ENCODE results near the gene FGFR4.

FGFR4 gene

DNA sequence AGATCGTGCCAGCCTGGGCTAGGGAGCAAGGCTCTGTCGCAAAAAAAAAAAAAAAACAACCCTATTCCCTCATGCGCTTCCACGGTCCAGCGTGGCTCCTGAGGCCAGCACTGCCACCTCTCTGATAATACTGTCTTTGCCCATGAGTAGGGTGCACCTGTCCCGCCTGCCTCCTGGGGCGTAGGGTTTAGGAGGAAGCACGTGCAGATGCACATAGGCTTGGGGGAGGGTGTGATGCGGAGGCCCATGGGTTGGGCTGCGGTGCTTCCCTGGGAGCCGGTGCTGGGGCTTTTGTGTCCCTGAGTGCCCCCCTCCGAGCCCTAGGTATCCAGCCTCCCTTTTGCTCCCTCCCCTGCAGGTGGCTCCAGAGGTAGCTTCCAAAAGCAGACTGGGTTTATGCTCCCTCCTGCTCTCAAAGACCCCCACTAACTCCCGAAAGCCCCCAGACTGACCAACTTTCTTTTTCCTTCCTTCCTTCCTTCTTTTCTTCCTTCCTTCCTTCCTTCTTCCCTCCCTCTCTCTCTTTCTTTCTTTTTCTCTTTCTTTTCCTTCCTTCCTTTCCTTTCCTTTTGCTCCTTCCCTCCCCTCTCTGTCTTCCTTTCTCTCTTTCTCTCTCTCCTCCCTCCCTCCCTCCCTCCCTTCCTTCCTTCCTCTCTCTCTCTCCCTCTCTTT is 12.8 kb downstream of the FGFR4 start:
- DNase-seq (ENCODE audit: low read depth in 2 of 2, low spot score in 1 of 2), result no peak

DNA sequence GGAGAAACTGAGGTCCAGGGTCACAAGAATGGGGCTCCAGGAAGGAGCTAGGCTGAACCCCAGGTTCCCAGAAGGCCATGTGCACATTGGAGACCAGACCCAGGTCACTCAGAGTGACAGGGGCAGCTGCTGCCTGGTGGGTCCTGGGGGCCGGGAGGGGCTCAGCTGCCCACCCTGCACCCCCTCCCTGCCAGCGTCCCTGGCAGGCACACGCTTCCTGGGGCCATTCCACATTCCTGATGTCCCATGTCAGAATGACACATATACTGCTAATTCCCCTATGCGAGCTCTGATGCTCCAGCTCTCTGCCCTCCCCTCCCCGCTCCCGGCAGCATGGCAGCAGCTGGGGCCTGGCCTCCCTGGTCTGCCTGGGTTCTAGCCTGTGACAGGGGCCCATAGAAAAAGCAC is 14.0 kb downstream of the FGFR4 start:
- no peak for DNase-seq (ENCODE audit: low read depth in 2 of 2, low spot score in 1 of 2)

DNA sequence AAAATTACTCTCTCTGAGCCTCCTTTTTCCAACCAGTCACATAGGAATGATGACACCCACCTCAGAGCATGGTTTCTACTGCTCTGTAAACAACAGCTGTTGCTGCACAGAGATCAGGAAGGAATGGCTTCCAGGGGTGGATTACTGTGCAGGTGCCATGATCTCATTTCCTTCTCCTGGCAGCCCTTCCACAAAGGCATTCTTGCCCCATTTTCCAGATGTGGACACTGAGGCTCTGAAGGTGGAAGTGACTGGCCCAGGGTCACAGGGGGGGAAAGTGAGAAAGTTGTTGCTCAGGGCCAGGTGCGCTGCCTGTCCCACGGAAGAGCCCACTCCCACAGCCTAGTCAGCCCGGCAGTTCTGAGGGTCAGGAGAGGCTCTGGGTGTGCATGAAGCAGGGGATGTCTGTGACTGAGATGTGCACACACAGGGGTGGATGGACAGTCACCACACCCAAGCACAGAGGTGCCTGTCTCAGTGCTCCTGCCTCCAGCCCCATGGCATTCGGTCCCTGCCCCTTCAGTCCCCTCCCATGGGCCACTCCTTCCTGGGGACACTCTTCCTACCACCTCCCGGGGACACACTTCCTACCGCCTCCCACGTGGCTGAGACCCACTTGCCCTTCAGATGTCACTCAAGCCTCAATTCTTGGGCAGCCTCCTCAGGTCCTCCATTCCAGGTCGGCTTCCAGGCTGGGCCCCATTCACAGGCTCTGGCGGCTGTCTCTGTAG is 17.0 kb downstream of the FGFR4 start:
- no peak for DNase-seq (ENCODE audit: low read depth in 2 of 2, low spot score in 1 of 2)

DNA sequence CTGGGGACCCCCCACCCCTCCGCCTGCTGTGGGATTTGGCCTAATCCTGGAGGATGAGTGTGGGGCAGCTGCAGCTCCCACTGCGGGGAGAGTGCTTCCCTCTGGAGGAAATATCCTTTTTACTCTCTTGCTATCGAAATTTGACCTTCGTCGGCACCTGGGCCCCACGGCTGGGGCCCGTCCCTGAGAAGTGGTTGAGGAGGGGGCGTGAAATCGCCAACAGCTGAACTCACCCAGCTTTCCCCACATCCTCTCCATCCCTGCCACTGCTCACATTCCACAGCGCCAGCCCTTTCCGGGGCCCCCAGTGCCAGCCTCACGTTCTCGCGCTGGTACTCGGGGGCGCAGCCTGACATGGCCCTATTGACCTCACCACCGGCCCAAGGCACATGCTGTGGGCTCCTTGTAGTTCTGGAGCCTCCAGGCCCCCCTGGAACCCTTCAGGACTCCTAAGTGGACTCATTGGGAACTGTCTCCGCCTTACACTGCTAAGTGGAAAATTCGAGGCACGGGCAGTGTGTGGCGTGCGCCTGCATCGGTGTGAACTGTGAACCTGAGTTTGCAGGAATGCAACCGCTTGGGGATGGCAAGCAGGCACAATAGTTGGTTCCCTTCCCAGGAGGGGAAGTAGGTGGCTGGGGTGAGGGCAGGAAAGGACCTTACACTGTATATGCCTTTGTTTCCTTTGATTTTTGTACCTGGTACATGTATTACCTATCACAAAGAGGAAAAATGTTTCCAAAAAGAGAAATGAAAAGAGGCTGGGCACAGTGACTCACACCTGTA is 19.2 kb downstream of the FGFR4 start:
- DNase-seq (ENCODE audit: low read depth in 2 of 2, low spot score in 1 of 2), result no peak

DNA sequence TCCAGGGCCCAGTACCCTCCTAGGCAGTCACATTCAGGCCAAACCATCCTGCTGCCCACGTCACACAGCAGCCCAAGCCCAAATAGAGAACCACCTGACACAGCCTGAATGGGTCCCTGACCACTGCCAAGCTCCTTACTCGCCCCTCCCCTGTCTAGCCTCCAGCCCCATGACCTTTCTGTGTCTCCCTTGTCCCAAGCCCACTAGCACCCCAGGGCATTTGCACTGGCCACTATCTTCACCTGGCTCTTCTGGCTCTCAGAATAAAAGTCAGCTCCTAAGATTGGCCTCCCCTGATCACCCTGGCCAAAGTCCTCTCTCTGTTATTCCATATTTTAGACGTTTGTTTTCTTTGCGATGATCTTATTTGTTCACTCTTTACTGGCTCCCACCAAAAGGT is 20.4 kb downstream of the FGFR4 start:
- DNase-seq (ENCODE audit: low read depth in 2 of 2, low spot score in 1 of 2), result no peak

DNA sequence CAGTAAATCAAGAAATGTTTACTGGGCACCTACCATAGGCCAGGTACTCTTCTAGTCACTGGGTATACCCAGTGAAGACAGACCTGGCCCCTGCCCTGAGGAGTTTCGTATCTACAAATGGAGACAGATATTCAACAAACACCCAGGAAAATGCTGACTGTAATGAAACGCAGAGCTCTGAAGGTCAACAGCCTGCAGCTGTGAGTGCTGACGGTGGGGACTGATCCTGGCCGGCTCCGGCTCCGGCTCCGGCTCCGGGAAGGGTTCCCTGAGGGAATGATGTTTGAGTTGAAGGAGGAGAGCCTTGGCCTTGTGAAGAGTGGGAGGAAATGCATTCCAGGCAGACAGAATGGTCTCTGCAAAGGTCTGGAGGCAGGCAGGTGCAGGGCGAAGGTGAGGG is 23.1 kb downstream of the FGFR4 start:
- DNase-seq (ENCODE audit: low read depth in 2 of 2, low spot score in 1 of 2), result no peak

DNA sequence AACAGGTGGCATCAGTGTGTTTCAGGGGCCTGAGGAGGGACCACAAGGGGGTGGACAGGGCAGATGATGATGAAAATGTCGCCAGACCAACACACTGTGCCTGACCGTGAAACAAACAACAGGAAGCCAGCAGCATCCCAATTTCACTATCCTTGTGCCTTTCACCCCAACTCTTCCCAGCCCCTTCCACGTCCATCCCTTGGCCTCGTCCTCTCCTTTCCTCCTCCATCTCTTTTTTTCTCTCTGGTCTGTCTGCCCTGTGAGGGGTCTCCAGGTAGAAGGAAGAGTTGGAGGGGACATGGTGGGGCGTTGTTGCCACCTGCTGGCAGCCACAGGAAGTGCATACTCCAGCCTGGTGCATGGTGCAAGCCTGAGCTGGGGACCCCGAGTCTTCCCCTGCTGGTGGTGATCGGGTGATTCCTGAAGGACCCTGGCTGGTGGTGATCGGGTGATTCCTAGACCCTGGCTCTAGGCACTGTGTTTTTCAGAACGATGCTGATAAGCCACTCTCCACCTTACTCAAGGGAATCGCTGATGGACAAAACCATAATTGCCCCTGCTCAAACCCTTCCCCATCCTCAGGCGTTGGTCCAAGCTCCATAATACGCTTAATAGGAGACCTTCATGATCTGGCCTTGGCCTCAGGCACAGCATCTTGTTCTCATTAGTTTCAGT is 25.1 kb downstream of the FGFR4 start:
- peak; percentile 29 to 31 for DNase-seq (ENCODE audit: low read depth in 2 of 2, low spot score in 1 of 2)

DNA sequence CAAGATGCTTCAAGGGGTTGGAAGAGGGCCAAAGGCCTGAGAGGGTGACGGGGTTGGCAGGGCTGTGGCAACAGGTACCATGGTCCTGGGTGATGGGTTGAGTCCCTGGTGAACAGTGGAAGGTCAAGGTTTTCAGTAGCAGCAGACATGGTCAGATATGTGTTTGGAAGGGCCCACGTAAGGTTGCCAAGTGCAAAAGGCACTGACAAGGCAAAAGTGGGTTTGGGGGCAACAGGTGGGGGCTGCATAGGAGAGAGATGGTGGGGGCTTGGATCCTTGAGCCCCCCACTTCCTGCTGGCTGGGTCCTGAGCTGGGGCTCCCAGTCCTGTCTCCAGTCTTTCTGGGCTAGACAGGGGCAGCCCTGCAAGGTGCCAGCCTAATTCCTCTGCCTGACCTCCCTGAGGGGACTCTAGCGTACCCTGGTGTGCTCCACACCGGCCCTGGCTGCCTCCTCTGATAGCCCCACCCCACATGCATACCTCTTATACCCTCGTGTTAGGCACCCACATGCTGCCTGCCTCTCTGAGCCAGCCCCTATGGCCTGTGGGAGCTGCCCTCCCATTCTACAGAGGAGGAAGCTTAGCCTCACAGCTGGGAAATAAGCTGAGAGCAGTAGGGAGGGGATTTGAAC is 26.0 kb downstream of the FGFR4 start:
- no peak for DNase-seq (ENCODE audit: low read depth in 2 of 2, low spot score in 1 of 2)

DNA sequence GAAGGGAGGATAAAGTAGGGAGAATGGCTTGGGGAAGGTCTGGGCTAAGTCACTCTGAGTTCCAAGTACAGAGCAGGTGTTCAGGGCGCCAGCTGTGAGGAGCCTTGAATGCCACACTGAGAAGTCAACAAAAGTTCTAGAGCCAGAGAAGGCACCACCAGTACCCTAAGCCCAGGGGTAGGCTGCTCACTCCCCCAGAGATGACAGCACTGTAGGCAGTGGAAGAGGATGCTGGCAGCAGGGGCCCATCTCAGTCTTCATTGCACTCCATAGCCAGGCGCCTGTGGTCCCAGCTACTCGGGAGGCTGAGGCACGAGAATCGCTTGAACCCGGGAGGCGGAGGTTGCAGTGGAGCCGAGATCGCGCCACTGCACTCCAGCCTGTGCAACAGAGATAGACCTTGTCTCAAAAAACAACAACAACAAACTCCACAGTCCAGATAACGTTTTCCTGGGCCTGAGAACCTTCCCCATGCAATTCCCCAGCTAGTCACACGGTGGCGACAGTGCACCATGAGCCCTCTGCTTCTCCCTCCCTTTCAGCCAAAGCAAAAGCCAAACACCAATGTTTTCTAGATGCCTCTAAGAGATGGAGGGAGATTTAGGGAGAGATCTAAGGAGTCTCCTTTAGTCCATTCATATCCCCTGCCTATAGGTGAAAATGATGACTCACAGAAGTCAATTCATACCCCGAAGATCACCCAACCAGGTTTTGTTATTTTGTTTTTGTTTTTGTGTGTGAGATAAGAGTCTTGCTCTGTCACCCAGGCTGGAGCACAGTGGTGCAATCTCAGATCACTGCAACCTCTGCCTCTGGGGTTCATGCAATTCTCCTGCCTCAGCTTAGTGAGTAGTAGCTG is 27.1 kb downstream of the FGFR4 start:
- DNase-seq (ENCODE audit: low read depth in 2 of 2, low spot score in 1 of 2), result peak; percentile 49 to 58

DNA sequence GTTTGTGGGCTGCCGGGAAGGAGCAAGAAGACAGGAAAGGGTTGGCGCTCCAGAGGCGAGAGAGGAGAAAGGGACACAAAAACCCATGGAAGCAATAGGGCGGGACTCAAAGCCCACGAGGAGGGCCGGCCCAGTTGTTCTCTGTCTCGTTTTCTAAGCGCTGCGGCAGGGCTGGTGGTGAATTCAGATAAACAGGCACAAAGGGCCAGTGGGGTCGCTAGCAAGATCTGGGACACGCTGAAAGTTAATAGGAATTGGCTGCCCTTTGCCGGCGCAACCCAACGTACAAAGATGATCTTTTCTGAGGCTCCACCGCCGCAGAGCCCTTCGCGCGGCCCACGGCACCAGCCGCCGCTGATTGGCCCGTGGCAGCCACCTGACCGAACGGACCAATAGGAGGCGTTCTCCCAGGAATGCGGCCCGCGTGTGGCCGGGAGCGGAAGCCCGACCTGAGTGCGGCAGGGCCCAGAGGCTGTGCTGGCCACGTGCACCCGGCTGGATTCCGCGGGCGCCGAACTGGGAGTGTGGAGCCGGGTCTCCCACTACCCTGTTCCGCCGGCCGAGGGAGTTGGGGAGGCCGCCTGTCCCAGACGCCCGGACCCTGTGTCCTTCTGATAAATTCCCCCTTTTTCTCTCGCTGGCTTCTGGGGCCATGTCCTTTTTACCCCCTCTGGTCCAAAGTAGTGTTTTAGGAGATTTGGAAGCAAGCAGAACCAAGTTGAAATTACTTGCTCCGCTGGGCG is 30.1 kb downstream of the FGFR4 start:
- DNase-seq (ENCODE audit: low read depth in 2 of 2, low spot score in 1 of 2), result peak; percentile 70 to 75

DNA sequence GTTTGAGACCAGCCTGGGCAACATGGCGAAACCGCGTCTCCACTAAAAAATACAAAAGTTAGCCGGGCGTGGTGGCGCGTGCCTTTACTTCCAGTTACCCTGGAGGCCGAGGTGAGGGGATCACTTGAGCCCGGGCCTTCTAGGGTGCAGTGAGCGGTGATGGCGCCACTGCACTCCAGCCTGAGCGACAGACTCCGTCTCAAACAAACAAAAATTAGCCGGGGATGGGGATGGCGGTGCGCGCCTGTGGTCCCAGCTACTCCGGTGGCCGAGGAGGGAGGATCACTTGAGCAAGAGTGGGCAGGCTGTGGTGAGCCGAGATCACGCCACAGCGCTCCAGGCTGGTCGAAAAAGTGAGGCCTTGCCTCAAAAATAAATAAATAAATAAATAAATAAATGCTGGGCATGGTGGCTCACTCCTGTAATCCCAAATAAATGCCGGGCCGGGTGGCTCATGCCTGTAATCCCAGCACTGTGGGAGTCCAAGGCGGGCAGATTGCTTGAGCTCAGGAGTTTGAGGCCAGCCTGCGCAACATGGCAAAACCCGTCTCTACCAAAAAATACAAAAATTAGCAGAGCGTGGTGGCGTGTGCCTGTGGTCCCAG is 30.8 kb downstream of the FGFR4 start:
- DNase-seq (ENCODE audit: low read depth in 2 of 2, low spot score in 1 of 2), result no peak

DNA sequence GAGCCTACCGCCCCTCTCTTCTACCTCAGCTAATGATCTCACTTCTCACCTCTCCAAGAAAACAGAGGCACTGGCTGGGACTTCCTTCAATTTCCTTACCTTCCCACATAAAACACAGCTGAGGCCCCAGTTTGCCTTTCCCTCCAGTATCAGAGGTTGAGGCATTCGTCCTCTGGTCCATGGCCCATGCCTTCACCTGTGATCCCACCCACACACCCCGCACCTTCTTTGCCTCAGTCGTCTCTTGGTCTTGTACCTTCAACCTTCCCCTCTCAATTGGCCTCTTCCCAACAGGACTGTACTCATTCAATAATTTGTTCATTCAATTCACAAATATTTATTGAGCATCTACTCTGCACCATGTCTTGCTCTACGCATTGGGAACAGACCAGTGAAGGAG is 35.9 kb downstream of the FGFR4 start:
- no peak for DNase-seq (ENCODE audit: low read depth in 2 of 2, low spot score in 1 of 2)

DNA sequence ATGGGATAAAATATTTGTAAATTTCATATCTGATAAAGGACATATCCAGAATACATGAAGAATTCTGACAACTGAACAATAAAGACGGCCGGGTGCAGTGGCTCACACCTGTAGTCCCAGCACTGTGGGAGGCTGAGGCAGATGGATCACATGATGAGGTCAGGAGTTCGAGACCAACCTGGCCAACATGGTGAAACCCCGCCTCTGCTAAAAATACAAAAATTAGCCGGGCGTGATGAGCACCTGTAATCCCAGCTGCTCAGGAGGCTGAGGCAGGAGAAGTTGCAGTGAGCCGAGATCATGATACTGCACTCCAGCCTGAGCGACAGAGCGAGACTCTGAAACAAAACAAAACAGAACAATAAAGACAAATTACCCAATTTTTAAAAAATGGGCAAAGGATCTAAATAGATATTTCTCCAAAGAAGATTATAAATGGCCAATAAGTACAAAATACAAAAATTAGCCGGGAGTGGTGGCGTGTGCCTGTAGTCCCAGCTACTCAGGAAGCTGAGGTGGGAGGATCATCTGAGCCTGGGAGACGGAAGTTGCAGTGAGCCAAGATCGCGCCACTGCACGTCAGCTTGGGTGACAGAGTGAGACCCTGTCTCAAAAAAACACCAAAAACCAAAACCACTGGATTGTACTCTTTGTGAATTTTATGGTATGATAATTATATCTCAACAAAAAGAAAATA is 37.2 kb downstream of the FGFR4 start:
- DNase-seq (ENCODE audit: low read depth in 2 of 2, low spot score in 1 of 2), result no peak

DNA sequence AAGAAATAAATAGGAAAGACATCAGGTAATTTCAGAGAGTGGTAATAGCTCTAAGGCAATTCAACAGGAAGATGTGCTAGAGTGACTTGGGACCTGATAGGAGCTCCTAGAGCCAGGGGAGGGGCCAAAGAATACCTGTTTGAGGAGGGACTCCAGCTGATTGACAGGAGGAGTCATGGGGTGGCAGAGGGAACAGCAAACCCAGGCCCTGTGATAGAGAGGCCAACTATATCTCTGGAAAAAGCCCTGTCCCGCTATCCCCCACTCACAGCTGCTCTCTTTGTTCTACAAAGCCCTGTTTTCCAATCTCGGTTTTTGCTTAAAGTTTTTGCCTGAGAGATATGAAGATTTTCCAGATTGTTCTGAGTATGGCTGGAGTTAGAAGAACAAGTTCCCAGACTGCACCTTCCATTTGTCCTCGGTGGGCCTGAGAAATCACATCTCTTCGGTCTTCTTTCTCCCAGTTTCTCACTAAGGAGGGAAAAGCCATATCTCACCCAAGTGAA is 37.8 kb downstream of the FGFR4 start:
- DNase-seq (ENCODE audit: low read depth in 2 of 2, low spot score in 1 of 2), result no peak

DNA sequence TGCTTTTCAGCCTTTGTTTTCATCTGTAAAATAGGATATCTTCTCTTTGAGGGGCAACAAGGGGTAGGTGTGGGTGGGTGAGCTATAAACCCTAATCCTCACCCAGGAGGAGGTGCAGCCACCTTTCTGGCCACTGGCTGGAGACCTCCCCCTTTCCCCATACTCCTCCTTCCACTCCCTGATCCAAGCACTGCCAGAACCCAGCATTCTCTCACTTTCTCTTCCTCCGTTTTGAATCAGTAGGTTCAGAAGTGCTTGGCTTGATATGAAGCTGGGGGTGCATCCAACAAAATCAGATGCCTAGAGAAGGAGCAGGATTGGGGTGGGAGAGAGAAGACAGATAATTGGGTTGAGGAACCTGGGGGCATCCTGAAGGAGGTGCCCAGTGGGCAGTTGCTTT is 40.1 kb downstream of the FGFR4 start:
- DNase-seq (ENCODE audit: low read depth in 2 of 2, low spot score in 1 of 2), result no peak

DNA sequence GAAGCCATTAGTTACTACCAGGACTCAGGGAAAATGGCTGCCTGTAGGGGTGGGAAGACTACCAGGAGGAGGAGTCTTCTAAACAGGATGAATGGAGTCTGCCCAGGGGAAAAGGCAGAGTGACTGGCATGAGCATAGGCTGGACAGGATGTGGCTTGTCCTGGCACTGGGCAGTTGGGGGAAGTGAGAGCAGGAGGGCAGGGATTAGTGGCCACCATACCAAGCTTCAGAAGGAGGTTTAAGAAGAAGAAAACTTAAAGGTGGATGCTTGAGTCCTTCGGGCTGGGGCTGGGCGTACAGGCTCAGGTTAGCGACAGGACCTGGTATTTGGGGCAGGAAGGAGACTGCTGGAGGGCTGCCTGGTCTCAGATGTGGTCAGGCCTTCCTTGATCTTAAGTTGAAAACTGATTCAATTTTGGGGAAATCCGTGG is 41.9 kb downstream of the FGFR4 start:
- DNase-seq (ENCODE audit: low read depth in 2 of 2, low spot score in 1 of 2), result no peak

DNA sequence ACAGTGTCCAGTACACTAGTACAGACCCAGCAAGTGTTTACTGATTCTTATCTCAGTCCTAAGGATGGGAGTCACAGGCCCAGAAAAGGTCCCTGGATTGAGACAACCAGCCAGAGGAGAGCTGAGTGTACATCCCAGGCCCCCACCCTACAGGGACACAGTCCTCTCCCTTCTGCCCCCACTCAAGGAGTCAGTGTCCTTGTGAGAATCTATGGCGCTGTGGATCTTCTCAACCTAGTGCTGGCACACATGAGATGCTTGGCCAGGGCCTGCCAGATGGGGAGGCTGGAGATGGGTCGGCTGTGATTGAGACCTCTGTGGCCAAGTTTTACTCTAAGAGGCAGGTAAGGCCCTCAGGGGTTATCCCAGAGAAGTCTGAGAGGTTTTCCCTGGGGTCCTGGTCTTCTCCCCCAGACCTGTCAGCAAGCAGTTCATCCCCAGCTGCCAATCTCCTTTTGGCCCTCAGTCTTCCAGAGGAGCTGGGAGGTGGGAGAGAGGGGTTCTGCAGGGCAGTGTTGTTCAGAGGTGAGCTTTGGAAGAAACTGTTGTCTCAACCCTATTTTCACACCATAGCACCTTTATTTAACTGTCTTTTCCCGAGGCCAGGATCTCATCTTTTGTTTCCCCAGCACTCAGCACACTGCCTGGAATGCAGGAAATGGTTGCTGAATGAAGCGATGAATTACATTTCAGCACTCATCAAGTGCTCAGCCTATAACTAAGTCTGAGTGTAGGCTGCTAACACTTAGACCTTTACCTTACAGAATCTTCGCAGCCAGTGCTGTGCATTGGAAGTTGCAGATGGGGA is 43.7 kb downstream of the FGFR4 start:
- no peak for DNase-seq (ENCODE audit: low read depth in 2 of 2, low spot score in 1 of 2)

DNA sequence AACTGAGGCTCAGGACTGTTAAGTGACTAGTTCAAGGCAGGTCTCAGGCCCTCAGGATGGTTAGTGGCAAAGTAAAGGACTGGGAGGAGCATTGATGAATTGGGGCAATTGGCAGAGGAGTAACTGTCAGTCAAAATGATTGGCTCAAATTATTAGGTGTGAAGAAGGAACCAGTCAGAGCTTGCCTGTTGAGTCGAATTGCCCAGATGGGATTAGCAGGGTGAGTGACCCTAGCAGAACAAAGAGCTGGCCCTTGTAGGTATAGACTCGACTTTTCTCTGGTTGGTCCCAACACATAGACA is 44.3 kb downstream of the FGFR4 start:
- no peak for DNase-seq (ENCODE audit: low read depth in 2 of 2, low spot score in 1 of 2)

Data from stimulated activated CD8-positive, alpha-beta memory T cell treated with anti-CD3 and anti-CD28 coated beads, Interleukin-4, amount 100 ng/mL, for 4 hours (primary cell).